Jurkat, Clone E6-1 (cell line): ENCODE measurements around the gene PACS1.
"Not testable (repeated sequence)": the region's sequence is repeated elsewhere in the genome, so short reads cannot be mapped to it uniquely, and the experiment has no call there.

ENCODE experiments used
- DNase-seq: peaks from one replicate; pipeline ENCODE4 v3.0.0-alpha.2; 2011; ENCODE audit warnings: low read depth, low spot score
- H3K4me3 ChIP-seq: 2 replicates; pipeline ENCODE4 v1.5.1; 2011; ENCODE audit warnings: mild to moderate bottlenecking, low read length, control low read depth, moderate library complexity

PACS1 gene

DNA sequence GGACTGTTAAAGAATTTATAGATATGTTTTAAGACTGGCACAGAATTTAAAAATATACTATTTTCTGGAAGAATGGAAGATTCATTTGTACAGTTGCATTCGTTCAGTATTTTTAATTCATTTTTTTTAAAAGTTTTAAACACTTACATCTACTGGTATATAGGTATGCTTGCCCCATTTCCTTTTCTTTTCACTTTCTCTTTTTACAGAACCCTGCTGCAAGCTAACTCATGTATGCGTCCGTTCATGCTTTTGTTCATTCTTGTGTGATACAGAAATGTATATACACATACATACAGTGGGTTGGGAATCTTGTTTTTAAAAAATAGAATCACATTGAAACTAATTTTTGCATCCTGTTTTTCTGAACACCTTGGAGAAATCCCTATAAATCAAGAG, 31.0 kb downstream of the PACS1 start:
- no peak for DNase-seq
- no peak overlapping the region for H3K4me3 ChIP-seq

GRCh38 chr11:66104057-66104638, 34.1 kb downstream of the PACS1 start:
- DNase-seq = no peak
- H3K4me3 ChIP-seq = no peak overlapping the region

DNA sequence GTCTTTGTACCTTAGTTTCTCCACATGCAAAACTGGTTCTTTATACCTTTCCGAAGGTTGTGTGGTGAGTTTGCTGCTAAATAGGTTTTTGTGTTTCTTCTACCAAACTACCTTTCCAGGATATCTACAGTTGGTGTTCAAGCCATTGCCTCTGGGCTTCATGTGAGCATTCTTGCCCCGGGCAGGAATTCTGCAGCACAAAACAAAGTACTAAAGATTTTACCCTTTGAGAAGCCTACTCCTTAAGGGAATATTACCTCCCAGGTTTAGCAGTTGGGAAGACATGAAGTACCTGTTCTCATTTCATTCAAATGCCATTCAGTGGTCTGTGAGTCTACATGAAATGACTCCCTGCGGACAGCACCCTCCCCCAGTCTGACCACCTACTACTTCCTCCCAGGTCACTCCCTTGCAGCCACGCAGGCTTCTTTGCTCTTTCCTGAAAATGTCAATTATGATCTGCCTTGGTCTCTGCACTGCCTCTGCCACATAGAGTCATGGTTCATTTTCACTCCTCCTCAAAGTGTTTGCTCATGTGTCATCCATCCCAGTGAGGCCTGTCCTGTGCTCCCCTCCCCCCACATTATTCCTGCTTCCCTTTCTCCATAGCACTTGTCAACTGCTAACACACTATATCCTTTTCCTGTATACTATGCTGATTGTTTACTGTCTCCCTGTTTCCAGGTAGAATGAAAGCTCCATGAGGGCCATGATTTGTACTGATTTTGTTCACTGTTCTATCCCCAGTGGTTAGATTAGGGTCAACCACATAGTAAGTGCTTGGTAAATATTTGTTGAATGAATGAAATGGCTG, 36.9 kb downstream of the PACS1 start:
- no peak for DNase-seq
- H3K4me3 ChIP-seq = no peak overlapping the region

DNA sequence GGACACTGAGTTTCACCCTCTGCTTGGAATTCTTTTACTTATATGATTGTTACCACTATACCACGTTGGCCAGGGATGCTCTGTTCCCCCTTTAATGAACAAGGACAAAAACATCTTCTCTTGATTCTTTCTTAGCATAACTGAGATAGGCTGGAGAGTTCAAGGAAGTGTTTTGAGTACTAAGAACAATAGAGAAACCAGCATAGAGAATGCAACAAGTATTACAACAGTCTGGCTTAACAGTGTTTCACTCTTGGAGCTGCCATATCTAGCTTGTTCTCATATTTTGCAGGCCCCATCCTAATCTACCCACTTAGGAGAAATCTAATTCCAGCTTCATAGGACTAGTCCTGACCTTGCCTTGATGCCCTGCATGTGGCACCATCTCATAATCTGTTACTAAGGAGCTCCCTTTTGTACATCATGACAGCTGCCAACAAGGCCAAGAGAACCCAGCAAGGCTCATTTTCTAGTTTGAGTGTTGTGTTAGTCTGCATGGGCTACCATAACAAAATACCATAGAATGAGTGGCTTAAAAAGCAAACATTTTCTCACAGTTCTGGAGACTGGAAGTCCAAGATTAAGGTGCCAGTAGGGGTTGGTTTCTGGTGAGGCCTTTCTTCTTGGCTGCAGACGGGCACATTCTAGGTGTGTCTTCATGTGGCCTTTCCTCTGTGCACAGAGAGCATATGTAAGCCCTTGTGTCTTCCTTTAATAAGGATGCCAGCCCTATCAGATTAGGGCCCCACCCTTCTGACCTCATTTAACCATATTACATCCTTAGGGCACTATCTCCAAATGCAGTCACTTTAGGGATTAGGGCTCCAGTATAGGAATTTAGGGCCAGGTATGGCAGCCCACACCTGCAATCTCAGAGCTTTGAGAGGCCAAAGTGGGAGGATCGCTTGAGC, 37.8 kb downstream of the PACS1 start:
- no peak overlapping the region for H3K4me3 ChIP-seq
- DNase-seq = no peak

DNA sequence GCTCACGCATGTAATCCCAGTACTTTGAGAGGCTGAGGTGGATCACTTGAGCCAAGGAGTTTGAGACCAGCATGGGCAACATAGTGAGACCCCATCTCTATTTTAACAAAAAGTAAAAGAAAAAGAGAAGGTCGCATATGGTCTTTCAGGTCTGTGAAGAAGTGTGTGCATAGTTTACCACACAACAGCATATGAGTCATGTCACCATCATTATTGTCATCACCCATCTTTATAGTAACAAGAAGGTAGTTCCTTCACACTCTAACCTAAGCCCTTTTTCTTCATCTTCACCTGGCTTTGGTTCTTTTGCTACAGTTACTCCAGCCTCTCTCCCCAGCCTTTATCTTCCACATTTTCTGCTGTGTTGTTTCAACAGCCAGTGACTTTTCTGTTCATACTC, 39.2 kb downstream of the PACS1 start:
- no peak for DNase-seq

GRCh38 chr11:66111158-66111557, 41.1 kb downstream of the PACS1 start:
- no peak for DNase-seq
- H3K4me3 ChIP-seq = no peak overlapping the region

More for the DNA sequence above, 39.2 kb downstream of the PACS1 start:
- H3K4me3 ChIP-seq = no peak overlapping the region

DNA sequence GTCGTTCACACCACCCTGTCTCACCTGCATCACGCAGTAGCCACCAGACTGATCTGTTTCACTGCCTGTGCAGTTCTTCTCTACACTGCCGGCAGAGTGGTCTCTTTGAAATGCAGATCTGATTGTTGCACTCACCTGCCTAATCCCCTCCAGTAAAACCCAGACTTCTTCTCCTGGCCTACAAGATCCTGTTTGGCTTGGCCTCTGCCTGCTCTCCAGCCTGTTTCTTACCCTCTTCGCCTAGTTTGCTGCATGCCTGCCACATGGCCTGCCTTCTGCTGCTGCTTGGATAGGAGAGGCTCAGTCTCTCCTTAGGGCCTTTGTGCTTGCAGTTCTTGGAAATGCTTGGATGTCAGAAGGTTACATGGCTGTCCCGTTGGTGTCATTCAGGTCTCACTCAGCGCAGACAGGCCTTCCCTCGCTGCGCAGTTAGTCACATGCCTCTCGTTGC, 42.0 kb downstream of the PACS1 start:
- H3K4me3 ChIP-seq = no peak overlapping the region
- DNase-seq = no peak

DNA sequence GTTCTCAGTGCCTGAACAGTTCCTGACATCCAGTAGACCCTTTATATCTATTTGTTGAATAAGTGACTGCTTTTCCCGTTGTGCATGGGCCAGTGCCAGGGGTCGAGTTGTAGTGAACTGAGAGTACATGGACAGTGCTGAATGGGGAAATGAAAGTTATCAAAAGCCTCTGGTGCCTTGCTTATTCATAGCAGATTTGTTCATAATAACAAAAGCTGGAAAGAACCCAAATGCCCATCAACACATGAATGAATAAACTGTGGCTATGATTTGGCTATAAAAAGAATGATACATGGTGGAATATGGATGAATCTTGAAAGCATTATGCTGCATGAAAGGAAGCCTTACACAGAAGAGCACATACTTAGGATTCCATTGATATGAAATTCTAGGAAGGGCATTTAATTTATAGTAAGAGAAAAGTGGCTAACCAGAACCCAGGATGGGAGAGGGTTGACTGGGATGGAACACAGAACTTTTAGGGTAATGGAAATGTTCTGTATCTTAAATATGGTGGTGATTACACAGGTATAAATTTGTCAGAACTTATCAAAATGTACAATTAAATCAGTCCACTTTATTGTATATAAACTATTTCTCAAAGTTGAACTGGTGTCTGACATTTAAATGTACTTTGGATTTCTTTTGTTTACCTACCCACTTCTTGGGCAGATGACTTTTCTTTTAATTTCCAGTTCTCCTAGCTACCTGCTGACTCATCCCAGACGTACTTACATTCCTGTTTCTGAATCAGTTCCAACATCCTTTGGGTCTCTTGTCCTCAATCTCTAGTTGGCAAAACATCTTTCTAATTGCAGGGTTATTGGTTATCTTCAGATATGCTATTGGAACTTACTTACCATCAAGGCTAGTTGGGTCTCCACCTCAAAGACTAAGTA, 42.8 kb downstream of the PACS1 start:
- no peak overlapping the region for H3K4me3 ChIP-seq

DNA sequence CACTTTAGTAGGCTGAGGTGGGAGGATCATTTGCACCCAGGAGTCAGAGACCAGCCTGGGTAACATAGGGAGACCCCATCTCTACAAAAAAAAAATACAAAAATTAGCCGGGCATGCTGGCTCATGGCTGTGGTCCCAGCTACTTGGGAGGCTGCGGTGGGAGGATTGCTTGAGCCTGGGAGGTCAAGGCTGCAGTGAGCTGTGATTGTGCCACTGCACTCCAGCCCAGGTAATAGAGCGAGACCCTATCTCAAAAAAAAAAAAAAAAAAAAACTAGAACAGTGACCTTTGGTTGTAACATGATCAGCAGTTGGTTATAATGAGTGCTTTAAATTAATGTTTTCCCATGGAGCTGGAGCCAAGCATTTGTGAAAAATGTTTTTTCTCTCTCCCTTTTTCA, 44.9 kb downstream of the PACS1 start:
- not testable (repeated sequence) for DNase-seq, H3K4me3 ChIP-seq

More for the DNA sequence above, 42.8 kb downstream of the PACS1 start:
- no peak for DNase-seq

DNA sequence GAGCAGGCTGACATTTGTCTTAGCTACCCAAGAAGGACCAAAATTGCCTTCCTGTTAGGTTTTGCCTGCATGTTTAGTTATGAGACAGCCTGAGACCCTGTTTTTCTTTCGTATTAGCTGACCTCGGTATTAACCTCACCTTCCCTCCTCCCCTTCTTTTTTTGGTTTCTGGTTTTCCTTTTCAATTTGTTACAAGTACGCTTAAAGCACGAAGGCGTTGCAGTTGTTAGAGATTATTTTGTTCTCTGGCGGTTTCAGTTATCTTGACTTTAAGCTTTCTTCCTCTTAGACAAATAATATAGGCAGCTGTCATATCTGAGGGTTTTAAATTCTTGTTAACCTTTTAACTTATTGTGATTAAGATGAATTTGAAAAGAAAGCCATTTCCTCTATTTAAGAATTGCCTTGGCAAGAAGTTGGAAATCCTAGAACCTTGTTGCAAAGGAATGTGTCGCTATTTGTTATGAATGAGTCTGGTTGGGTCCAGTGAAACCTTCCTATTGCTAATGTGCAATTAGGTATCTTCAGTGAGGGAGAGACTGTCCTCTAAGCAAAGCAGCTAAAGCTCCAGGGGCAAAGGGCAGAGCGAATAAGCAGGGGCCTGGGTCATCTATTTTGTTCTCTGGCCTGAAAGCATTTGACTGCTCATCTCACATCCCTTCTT, 45.7 kb downstream of the PACS1 start:
- H3K4me3 ChIP-seq = no peak overlapping the region
- peak; percentile 59 for DNase-seq

GRCh38 chr11:66116576-66117361, 46.7 kb downstream of the PACS1 start:
- DNase-seq = no peak
- H3K4me3 ChIP-seq = no peak overlapping the region

DNA sequence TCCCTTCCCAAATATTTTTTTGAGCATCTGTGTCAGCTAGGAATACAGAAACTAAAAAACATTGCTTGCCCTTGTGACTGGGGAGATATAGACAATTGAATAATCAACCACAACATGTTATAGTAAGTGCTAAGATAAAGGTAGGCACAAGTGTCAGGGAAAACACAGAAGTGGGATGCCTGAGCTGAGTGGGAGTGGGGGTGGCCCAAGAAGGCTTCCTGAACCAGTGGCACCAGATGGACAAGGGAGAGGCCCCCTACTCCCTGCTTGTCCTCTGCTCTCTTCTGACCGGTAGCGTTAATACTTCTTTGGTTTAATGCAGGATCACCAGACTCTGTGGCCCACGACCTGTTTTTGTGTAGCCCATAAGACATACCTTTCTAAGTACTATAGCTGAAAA, 48.8 kb downstream of the PACS1 start:
- H3K4me3 ChIP-seq = no peak overlapping the region
- no peak for DNase-seq

- H3K4me3 ChIP-seq = no peak overlapping the region
- no peak for DNase-seq
Measured at GRCh38 chr11:66119348-66120133, 49.5 kb downstream of the PACS1 start.

DNA sequence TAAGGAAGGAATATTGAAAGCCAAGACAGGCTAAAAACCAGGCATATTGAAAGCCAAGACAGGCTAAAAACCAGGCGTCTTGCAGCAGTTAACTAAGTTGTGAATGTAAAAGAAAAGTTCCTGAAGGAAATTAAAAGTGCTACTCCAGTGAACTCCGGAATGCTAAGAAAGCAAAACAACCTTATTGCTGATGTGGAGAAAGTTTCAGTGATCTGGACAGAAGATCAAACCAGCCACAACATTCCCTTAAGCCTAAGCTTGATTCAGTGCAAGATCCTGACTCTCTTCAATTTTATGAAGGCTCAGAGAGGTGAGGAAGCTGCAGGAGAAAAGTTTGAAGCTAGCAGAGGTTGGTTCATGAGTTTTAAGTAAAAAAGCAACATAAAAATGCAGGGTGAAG, 51.4 kb downstream of the PACS1 start:
- no peak overlapping the region for H3K4me3 ChIP-seq

GRCh38 chr11:66123902-66124301, 53.8 kb downstream of the PACS1 start:
- DNase-seq = no peak
- H3K4me3 ChIP-seq = no peak overlapping the region

More for the DNA sequence above, 51.4 kb downstream of the PACS1 start:
- no peak for DNase-seq

GRCh38 chr11:66124564-66124963, 54.5 kb downstream of the PACS1 start:
- no peak for DNase-seq
- no peak overlapping the region for H3K4me3 ChIP-seq

- no peak for DNase-seq
- H3K4me3 ChIP-seq = no peak overlapping the region
Measured at GRCh38 chr11:66126064-66126463, 56.0 kb downstream of the PACS1 start.
